PFSK-1 (cell line): ENCODE results near the gene RYR2.

ENCODE experiments used
- FOXP2 ChIP-seq: optimal IDR thresholded peaks from 2 replicates; pipeline ENCODE3; 2011; ENCODE audit warnings: borderline replicate concordance, control low read depth, inconsistent platforms; ENCODE audit not compliant: insufficient read depth; ENCODE audit errors: extremely low read length, extremely low read depth
- POLR2AphosphoS5 ChIP-seq: IDR thresholded peaks from 2 replicates; pipeline ENCODE4 v1.6.1; 2012; ENCODE audit warnings: low read depth, mild to moderate bottlenecking, control low read depth, low read length, moderate library complexity
- SIN3A ChIP-seq: IDR thresholded peaks from 2 replicates; pipeline ENCODE4 v1.6.1; 2012; ENCODE audit warnings: mild to moderate bottlenecking, low read length, moderate library complexity, borderline replicate concordance; ENCODE audit not compliant: insufficient read depth
- TAF1 ChIP-seq: IDR thresholded peaks from 2 replicates; pipeline ENCODE4 v1.6.1; 2012; ENCODE audit warnings: low read length, control low read depth, borderline replicate concordance; ENCODE audit not compliant: insufficient read depth
- TF ChIP-seq, protein P1 (sequence below), 2 experiments: IDR thresholded peaks; 2 replicates each; pipeline versions ENCODE4 v1.6.1 to v1.8.0; 2011 to 2012; ENCODE audit warnings: low read depth in 2 of 2, low read length in 2 of 2, control low read depth in 1 of 2, inconsistent platforms in 1 of 2, mild to moderate bottlenecking in 1 of 2, moderate library complexity in 1 of 2; ENCODE audit not compliant: insufficient read depth in 1 of 2

The RYR2 gene

GRCh38 chr1:237300642-237301041, 258.7 kb downstream of the RYR2 start:
- no peak for TF ChIP-seq FOXP2
- TF ChIP-seq SIN3A, result no peak
- TF ChIP-seq POLR2AphosphoS5, result no peak
- TF ChIP-seq TAF1, result no peak
- TF ChIP-seq, protein P1, sequence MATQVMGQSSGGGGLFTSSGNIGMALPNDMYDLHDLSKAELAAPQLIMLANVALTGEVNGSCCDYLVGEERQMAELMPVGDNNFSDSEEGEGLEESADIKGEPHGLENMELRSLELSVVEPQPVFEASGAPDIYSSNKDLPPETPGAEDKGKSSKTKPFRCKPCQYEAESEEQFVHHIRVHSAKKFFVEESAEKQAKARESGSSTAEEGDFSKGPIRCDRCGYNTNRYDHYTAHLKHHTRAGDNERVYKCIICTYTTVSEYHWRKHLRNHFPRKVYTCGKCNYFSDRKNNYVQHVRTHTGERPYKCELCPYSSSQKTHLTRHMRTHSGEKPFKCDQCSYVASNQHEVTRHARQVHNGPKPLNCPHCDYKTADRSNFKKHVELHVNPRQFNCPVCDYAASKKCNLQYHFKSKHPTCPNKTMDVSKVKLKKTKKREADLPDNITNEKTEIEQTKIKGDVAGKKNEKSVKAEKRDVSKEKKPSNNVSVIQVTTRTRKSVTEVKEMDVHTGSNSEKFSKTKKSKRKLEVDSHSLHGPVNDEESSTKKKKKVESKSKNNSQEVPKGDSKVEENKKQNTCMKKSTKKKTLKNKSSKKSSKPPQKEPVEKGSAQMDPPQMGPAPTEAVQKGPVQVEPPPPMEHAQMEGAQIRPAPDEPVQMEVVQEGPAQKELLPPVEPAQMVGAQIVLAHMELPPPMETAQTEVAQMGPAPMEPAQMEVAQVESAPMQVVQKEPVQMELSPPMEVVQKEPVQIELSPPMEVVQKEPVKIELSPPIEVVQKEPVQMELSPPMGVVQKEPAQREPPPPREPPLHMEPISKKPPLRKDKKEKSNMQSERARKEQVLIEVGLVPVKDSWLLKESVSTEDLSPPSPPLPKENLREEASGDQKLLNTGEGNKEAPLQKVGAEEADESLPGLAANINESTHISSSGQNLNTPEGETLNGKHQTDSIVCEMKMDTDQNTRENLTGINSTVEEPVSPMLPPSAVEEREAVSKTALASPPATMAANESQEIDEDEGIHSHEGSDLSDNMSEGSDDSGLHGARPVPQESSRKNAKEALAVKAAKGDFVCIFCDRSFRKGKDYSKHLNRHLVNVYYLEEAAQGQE (IDR thresholded peaks at IDR 0.05; ENCODE audit: insufficient read depth in 1 of 2, low read depth in 2 of 2, low read length in 2 of 2), result no peak

DNA sequence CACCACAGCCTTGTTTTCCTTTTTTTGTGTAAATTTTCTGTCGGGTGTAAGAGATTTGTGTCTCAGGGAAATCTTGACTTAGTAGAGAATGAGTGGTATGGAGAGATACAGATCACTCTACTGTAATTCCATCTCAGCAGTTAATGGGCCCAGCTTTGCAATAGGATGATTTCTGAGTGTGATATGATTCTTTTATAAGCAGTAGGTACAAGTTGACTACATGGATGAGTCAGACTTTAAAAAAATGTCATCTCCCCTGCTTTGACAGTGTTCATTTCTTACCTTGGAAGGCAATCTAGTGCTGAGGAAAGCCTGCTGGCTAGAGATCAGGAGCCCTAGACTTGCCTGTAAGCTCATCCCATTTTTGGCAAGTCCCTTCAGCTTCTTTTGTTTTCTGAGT, 261.9 kb downstream of the RYR2 start:
- TF ChIP-seq FOXP2 (no peak), SIN3A (no peak), POLR2AphosphoS5 (no peak), TAF1 (no peak)
- TF ChIP-seq, protein P1 (IDR thresholded peaks at IDR 0.05; ENCODE audit: insufficient read depth in 1 of 2, low read depth in 2 of 2, low read length in 2 of 2), result no peak

- TF ChIP-seq, protein P1 (IDR thresholded peaks at IDR 0.05; ENCODE audit: insufficient read depth in 1 of 2, low read depth in 2 of 2, low read length in 2 of 2), result no peak
- TF ChIP-seq FOXP2, result no peak
- TF ChIP-seq POLR2AphosphoS5, result no peak
- no peak for TF ChIP-seq TAF1
- TF ChIP-seq SIN3A, result no peak
Measured at GRCh38 chr1:237306726-237307125, 264.7 kb downstream of the RYR2 start.

GRCh38 chr1:237309595-237310118, 267.7 kb downstream of the RYR2 start:
- no peak for TF ChIP-seq TAF1
- no peak for TF ChIP-seq SIN3A
- no peak for TF ChIP-seq FOXP2
- TF ChIP-seq, protein P1 (IDR thresholded peaks at IDR 0.05; ENCODE audit: insufficient read depth in 1 of 2, low read depth in 2 of 2, low read length in 2 of 2), result no peak

DNA sequence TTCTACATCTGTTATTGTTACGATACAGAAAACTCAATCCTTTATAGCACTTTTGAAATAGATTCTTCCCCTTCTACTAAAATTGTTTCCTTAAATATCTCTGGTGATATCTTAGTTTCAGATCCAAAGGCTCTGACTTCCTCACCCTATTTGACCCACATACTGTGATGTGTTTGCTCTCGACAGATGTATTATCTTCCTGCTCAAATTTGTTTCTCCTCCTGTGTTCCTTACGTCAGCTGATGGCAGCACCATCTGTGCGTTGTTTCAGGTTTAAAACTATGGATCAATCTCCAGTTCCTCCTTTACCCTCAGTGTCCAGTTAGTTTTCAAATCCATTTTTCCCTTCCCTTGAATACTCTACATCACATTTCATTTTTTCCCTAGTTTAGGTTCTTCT, 274.4 kb downstream of the RYR2 start:
- TF ChIP-seq SIN3A (no peak), POLR2AphosphoS5 (no peak), TAF1 (no peak), FOXP2 (no peak)
- TF ChIP-seq, protein P1 (IDR thresholded peaks at IDR 0.05; ENCODE audit: insufficient read depth in 1 of 2, low read depth in 2 of 2, low read length in 2 of 2), result no peak
